ENCODE measurements around the gene MAML2.
A peak's percentile ranks its signal among the peaks of the same experiment; 100 is the strongest.

MAML2 gene

GRCh38 chr11:96052921-96053651, 289.9 kb downstream of the MAML2 start:
- no peak for TF ChIP-seq CTCF (IDR thresholded peaks at IDR 0.05; ENCODE audit: low read depth, low read length, missing control alignments)
- H3K4me3 ChIP-seq (ENCODE audit: low read depth, low read length), result no peak overlapping the region
- DNase-seq (ENCODE audit: low read depth), result no peak

- peak; percentile 60 for DNase-seq (ENCODE audit: low read depth)
- TF ChIP-seq CTCF (IDR thresholded peaks at IDR 0.05; ENCODE audit: low read depth, low read length, missing control alignments), result no peak
- no peak overlapping the region for H3K4me3 ChIP-seq (ENCODE audit: low read depth, low read length)
Measured at GRCh38 chr11:96051820-96052219, 291.2 kb downstream of the MAML2 start.

- TF ChIP-seq CTCF (IDR thresholded peaks at IDR 0.05; ENCODE audit: low read depth, low read length, missing control alignments), result no peak
- DNase-seq (ENCODE audit: low read depth), result no peak
Measured at GRCh38 chr11:96050435-96051182, 292.4 kb downstream of the MAML2 start.

GRCh38 chr11:96049426-96049825, 293.6 kb downstream of the MAML2 start:
- DNase-seq (ENCODE audit: low read depth), result no peak
- no peak for TF ChIP-seq CTCF (IDR thresholded peaks at IDR 0.05; ENCODE audit: low read depth, low read length, missing control alignments)
- no peak overlapping the region for H3K4me3 ChIP-seq (ENCODE audit: low read depth, low read length)

More at GRCh38 chr11:96050435-96051182, 292.4 kb downstream of the MAML2 start:
- H3K4me3 ChIP-seq (ENCODE audit: low read depth, low read length), result no peak overlapping the region

GRCh38 chr11:96045622-96046456, 297.2 kb downstream of the MAML2 start:
- DNase-seq (ENCODE audit: low read depth), result no peak
- no peak for TF ChIP-seq CTCF (IDR thresholded peaks at IDR 0.05; ENCODE audit: low read depth, low read length, missing control alignments)
- no peak overlapping the region for H3K4me3 ChIP-seq (ENCODE audit: low read depth, low read length)

- TF ChIP-seq CTCF (IDR thresholded peaks at IDR 0.05; ENCODE audit: low read depth, low read length, missing control alignments), result no peak
Measured at GRCh38 chr11:96044747-96045146, 298.2 kb downstream of the MAML2 start.

More at GRCh38 chr11:96044747-96045146, 298.2 kb downstream of the MAML2 start:
- DNase-seq (ENCODE audit: low read depth), result no peak
- H3K4me3 ChIP-seq (ENCODE audit: low read depth, low read length), result no peak overlapping the region

Data from GM12864 (cell line).